HG03139 (cell line): ENCODE results near the gene RPN1.
A peak's percentile ranks its signal among the peaks of the same experiment; 100 is the strongest.
"Not testable (repeated sequence)": the region's sequence is repeated elsewhere in the genome, so short reads cannot be mapped to it uniquely, and the experiment has no call there.

ENCODE experiments used
- ATAC-seq: cut with Tn5 transposase; IDR thresholded peaks from one replicate; pipeline ENCODE4 v1.9.1; 2021; ENCODE audit not compliant: unreplicated experiment

RPN1 gene

DNA sequence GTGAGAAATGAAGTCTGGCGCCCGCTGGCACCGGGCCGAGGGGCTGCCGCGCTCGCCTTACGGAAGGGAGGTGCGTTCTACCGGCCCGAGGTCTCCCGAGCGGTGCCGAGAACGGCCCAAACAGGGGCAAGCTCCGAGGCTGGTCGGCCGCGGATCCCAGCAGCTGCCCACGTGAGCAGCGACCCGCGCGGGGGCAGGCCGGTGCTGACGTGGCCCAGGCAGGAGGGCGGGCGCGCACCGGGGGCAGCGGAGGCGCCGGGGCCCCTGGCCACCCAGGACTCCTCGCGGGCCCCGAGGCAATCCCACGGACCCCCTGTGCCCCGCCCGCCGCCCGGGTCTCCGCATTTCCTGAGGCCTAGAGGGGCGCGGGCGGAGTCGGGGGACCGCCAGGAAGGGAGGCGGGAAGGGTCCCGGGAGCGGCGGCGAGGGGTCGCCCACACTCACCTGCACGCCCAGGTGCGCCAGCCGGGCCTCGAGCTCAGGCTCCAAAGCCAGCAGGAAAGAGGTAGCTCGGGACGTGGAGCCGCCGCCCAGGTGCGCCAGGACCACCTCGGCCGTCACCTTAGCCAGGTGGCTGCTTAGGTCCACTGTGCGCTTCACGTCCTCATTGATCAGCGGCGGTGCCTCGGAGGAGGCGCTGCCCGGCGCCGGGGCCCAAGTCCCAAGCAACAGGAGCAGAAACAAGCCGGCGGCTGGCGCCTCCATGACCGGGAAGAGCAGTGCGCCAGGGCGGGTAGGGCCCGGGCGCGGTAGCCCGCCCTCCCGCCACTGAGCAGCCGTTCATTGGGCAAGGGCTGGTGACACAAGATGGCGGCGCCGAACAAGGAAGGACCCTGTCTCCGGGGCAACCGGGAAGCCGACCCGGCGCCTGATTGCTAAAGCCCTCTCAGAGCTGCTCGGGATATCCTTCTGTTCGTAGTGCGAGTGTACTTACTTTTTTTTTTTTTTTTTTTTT lies at the start of gene RPN1:
Gene RPN1 (minus strand): TSS at position 723 of the 955 bp plus-strand sequence. CDS start 18 bp downstream, at position 705.
- peak; percentile 91 for ATAC-seq

DNA sequence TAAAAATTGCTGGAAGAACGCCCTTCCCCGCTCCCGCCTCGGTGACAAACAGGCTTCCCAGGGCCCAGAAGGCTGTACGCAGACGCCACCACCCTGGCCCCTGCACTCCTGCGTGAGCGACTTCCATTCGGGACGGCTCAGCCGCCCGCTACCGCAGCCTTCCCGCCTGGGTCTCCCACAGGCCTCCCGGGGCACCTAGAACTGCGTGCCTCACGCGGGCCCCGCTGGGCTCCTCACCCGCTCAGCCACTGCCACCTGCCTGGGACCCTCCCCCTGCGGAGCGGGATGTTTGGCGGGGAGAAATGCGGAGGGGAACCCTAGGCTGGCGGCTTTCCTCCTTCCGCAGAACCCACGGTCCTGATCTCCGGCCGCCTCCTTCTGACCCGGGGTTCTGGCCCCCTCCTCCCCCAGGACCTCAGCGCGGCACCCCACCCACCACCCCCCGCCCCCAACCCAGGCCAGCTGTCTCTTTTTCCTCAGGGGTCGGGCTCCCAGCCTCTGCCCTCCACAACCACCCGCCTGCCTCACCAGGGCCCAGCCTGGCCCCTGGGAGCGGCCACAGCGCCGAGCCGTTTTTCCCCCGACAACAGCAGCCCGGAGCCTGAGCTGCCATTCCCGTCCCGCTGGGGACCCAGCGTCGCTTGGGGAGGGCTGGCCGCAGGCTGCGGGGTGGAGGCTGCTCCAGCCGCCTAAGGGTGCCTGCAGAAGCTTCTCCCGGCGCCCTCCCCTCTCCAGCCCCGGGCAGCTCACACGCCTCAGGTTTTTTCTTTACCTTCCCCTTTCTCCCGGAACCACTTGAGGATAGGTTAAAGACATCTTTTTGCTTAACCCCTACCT lies 47.8 kb upstream of the RPN1 start:
- no peak for ATAC-seq

DNA sequence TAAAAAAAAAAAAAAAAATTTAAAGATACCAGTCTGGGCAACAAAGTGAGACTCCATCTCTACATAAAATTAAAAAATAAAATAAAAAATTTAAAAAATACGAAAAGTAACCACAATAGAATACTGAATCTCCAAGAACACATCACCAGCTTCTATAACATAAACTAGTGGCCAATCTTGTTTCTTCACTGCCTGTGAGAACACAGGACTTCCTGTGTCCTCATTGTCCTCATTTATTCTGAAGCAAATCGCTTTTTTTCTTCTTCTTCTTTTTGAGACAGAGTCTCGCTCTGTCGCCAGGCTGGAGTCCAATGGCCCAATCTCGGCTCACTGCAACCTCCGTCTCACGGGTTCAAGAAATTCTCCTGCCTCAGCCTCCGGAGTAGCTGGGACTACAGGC lies 46.7 kb upstream of the RPN1 start:
- ATAC-seq: no peak

DNA sequence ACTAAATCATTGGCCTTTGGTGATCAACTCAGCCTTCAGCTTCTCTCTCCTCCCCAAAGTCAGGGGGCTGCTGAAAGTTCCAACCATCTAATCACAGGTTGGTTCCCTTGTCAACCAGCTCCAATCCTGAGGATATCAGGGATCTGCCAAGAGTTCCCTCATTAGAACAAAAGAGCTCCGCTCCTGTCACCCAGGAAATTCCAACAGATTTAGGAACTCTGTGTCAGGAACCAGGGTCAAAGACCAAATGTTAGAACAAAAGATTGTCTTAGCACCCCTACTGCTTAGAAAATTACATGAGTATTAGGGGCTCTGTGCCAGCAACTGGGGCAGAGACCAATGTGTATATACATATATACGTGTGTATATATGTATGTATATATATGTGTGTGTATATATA lies 43.1 kb upstream of the RPN1 start:
- ATAC-seq: no peak

DNA sequence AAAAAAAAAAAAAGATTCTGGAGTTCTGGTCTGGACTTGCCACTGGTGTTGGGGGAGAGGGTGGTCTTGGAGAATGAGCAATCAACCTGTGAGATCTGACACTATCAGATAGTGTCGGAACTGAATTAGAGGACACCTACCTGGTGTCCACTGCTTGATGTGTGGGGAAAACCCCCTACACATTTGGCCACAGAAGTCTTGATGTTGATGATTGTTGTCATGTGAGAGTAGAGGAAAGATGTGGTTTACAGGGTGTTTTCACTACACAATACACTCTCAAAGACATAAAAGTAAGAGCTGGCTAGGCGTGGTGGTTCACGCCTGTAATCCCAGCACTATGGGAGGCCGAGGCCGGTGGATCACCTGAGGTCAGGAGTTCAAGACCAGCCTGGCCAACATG lies 38.4 kb upstream of the RPN1 start:
- ATAC-seq: no peak

DNA sequence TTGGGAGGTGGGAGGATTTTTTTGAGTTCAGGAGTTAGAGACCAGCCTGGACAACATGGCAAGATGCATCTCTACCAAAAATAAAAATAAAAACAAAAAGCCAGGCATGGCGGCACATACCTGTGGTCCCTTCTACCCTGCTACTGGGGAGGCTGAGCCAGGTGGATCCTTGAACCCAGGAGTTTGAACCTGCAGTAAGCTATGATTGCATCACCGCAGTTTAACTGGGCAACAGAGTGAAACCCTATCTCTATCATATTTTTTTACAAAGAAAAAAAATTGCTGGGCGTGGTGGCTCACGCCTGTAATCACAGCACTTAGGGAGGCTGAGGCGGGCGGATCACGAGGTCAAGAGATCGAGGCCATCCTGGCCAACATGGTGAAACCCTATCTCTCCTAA lies 35.8 kb upstream of the RPN1 start:
- no peak for ATAC-seq

DNA sequence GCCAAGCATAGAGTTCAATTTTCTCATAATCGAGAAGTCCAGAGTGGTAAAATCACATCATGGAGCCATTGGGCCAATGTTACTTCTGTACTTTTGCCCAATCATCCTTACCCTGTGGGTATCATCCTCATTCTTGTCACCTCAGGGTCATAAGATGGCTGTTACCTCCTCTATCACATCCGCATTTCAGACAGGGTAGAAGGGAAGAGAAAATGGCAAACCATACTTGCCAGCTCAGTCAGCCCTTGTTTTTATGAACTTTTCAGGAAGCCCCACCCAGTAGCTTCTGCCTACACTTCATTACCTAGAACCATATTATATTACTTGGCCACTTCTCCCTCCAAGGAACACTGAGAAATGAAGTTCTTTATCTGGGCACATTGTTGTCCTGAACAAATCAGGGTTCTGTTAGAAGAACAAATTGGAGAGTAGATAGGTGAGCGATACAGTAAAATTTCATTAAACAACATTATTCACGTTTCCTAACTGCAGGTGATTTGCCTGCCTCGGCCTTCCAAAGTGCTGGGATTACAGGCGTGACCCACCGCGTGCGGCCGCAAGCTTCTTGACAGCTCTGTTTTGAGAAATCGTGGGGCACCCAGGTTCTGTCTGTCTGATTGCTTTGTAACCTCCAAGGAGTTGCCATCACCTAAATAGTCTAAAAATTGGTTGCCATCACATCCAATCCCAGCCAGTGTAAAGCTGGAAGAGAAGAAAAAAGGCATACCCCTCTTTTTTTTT lies 34.5 kb upstream of the RPN1 start:
- no peak for ATAC-seq

DNA sequence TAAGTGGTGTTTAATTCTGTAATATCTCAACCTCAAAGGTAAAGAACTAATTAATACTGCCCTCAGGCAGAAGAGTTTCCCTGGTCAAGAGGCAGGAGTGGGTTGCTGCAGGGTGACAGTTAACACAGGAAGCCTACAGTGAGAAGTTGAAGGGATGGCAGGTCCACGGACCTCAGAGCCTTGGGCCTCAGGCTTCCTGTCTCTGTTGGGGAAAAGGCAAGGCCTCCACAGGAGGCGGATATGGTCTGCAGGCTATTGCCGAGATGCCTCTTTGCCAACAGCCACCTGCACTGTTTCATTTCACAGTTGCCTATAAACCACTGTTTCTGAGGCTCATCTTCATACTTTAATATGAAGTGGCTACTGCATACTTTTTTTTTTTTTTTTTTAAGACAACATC lies 33.3 kb upstream of the RPN1 start:
- no peak for ATAC-seq

DNA sequence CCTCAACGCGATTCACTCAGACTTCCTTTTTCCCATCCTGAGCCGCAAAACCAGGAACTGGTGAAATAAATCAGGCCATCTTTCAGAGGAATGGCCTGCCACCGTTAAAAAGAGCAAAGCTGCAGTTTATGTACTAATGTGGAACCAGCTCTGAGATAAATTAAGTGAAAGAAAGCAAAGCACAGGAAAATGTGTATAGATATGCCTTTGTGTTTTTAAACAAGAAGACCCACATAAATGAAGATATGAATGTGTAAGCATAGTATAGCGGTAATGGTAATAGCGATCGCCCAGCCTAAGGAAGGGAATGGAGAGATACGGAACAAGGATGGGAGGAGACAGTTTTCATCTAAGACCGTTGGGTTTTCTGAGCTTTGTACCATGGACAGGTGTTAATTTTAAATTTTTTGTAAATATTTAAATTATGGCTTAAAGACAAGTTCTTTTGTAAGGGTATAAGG lies 30.8 kb upstream of the RPN1 start:
- no peak for ATAC-seq

DNA sequence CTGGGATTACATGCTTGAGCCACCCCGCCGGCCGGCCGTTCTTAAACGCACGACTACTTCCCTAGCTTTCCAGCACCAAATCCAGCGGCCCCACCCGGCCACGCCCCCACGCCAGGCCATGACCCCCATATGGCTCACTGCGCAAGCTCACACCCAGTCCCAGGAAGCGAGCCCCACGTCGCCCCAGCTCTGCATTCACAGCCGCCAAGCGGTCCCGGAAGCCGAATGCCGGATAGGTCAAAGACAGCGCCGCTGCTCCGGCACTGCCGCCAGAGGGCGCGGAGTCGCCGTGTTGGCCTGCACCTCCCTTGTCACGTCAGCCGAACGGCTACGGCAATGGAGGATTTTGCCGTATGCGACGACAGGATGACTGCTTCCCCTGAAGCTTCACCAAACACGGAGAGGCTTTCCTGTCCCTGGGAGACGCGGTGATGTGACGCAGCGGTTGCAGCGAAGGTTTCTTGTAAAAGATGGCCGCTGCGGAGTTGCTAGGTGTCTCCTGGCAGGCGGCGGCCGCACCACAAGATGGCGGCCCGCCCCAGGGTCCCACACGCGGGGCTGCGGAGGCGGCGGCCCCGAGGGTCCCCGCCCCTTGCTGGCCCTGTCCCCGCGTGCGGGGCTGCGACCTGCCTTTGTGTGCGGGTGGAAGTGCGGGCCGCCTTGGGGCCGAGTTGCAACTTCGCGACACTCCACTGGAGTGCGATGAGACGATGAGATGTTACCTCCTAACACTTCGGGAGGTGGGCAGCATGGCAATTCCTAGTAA lies 30.2 kb upstream of the RPN1 start:
- ATAC-seq: peak; percentile 91

DNA sequence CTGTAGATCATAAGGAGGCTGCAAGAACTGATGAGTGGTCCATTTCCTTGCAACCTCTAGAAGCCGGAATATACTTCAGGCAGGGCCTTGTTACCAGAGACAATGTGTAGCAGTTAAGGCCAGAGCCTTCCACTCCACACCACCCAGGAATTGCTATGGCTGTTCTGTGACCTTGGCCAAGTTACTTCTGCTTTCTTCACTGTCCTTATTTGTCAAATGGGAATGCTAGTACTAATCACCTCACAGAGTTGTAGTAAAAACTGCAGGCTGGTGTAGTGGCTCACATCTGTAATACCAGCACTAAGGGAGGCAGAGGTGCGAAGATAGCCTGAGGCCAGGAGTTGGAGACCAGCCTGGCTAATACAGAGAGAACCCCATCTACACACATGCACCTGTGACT lies 28.7 kb upstream of the RPN1 start:
- ATAC-seq: no peak

DNA sequence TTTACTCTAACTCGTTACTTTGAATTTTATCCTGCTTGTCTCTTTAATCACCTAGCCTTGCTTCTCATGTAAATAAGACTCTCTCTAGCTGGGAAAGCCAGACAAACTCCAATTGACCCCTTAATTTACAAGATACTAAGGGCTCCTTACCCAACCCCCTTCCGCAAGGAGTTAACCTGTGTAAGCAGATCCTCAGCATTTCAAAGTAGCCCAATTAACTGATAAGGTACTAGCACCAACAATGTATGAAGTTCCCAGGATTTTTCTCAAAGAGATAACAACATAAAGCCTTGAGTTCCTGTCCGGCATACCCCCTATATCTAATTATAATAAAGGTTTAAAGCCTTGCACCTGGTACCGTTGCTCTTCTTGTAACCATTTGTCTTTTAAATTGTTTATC lies 25.2 kb upstream of the RPN1 start:
- not testable (repeated sequence) for ATAC-seq

DNA sequence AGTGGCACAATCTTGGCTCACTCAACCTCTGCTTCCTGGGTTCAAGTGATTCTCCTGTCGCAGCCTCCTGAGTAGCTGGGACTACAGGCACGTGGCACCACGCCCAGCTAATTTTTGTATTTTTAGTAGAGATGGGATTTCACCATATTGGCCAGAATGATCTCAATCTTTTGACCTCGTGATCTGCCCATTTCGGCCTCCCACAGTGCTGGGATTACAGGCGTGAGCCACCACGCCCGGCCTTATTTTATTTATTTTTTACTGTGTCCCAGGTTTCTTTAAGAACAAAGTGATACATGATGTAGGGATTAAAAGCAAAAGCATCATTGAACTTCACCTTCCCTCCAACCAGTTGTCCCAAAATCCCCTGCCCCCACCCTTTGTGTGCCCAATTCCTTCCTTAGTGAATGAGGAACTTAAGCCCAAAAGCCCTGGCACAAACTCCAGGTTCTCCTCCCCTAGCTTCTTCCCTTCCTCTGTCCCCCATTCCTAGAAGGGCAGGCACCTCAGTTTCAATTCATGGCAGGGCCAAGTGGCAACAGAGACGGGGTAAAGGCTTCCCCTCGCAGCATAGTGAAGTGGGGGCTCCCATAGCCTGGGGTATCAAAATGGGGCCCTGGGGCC lies 23.7 kb upstream of the RPN1 start:
- ATAC-seq: no peak

DNA sequence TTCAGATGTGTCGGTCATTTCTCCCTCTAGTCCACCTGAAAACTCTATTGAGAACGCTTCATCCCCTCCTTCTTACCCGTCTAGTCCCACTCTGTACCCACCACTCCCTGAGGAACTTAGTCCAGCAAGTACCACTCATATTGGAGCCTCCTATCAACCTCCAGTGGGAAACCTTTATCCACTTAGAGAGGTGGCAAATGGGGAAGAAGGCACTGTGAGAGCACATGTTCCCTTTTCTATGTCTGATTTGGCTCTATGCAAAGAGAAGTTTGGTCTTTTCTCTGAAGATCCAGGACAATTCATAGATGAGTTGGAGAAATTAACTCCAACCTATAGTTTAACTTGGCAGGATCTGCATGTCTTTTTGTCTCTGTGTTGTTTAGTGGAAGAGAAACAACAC lies 17.0 kb upstream of the RPN1 start:
- no peak for ATAC-seq

DNA sequence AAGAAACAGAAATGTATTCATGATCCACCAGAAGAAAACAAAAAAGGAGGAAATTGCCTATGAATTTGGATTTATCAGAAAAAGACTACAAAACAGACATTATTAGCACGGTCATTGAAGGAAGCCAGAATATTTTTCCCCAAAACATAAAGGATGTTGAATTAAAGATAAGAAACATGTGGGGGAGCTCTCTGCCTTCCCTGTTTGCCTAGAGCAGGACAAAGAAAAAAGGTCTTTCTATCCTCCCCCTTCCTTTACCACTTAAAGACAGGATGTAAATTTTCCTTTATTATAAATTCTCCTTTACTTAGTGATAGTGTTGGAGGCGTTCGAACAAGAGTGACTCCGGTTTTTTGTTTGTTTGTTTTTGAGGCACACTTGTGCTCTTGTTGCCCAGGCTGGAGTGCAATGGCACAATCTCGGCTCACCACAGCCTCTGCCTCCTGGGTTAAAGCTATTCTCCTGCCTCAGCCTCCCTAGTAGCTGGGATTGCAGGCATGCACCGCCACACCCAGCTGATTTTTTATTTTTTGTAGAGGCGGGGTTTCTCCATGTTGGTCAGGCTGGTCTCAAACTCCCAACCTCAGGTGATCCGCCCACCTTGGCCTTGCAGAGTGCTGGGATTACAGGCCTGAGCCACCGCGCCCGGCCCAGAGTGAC lies 14.9 kb upstream of the RPN1 start:
- no peak for ATAC-seq

DNA sequence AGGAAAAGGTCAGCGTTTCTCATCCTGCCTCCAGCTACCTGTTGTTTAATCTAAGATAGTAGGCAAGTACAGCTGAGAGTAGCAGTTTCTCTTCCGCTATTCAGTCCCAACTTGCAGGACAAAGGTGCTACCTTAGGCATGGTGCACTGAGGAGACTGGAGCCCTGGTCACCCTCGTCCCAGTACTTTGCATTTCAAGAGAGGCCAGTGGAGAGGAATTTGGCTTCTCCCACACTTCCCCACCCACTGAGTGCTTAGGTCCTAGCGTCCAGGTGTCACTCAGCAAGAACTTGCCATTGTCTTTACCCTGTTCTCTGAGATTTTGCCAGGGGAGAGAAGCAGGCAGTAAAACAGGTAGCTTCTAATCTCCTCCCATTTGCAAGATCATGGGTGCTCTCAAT lies 12.5 kb upstream of the RPN1 start:
- ATAC-seq: no peak

DNA sequence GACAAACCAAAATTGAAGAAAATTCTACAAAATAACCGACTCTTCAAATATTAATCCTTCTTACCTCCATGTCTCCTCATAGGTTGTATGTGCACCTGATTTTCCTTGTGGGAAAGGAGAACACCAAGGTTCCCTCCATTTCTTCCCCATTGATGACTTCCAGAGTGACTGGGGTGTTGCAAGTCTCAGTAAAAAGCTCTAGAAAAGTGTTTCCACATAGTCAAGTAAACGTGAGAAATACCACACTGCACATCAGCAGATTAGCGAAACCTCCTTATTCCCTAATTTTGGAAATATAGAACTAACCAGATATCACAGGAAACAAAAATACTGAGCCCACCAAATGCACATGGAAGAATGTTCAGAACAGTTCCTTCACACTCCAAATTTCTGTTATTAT lies 4.9 kb upstream of the RPN1 start:
- ATAC-seq: no peak

DNA sequence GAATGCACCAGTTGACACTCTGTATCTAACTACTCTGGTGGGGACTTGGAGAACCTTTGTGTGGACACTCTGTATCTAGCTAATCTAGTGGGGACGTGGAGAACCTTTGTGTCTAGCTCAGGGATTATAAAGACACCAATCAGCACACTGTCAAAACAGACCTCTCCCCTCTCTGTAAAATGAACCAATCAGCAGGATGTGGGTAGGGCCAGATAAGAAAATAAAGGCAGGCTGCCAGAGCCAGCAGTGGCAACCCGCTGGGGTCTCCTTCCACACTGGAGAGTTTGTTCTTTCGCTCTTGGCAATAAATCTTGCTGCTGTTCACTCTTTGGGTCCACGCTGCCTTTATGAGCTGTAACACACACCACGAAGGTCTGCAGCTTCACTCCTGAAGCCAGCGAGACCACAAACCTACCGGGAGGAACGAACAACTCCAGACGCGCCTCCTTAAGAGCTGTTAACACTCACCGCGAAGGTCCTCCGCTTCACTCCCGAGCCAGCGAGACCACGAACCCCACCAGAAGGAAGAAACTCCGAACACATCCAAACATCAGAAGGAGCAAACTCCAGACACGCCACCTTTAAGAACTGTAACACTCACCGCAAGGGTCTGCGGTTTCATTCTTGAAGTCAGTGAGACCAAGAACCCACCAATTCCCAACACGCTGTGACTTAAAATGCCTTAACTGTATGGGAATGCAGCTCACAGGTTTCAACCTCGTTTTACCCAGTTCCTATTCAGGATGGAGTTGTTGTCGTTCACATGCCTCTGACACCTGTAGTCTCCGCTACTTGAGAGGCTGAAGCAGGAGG lies 3.6 kb upstream of the RPN1 start:
- not testable (repeated sequence) for ATAC-seq
